Forelimb muscle (tissue), 1 donor: ENCODE measurements around the gene DSCAML1. TPM values are rescaled to one million over a fixed set of nuclear protein-coding genes. Genes with fewer than 3 reads are reported as not detected.

ENCODE experiments used
- DNase-seq: peaks from one replicate; pipeline ENCODE4 v3.0.0-alpha.2; 2013; ENCODE audit warnings: low read depth
- polyA plus RNA-seq: library from polyadenylated mRNA; unstranded; fragments of 120-200 nt; gene quantifications from one replicate; pipeline ENCODE4 v1.2.1, GENCODE V29; 2013; ENCODE audit not compliant: insufficient read length

Gene DSCAML1
- polyA plus RNA-seq, 1 donor, result 0.63 TPM

- DNase-seq, result no peak
These were observed 299.6 kb downstream of the DSCAML1 start for GRCh38 chr11:117497206-117497951.

GRCh38 chr11:117495357-117495756 lies 301.7 kb downstream of the DSCAML1 start:
- no peak for DNase-seq

GRCh38 chr11:117492578-117493251 lies 304.3 kb downstream of the DSCAML1 start:
- DNase-seq, result no peak

GRCh38 chr11:117490911-117491310 lies 306.1 kb downstream of the DSCAML1 start:
- no peak for DNase-seq

GRCh38 chr11:117489999-117490679 lies 306.9 kb downstream of the DSCAML1 start:
- no peak for DNase-seq

GRCh38 chr11:117488996-117489952 lies 307.7 kb downstream of the DSCAML1 start:
- no peak for DNase-seq

GRCh38 chr11:117486059-117486458 lies 311.0 kb downstream of the DSCAML1 start:
- DNase-seq, result no peak

- no peak for DNase-seq
These were observed 312.9 kb downstream of the DSCAML1 start for GRCh38 chr11:117484156-117484555.

- DNase-seq, result no peak
These were observed 313.6 kb downstream of the DSCAML1 start for GRCh38 chr11:117483372-117483771.

GRCh38 chr11:117482881-117483280 lies 314.1 kb downstream of the DSCAML1 start:
- no peak for DNase-seq

GRCh38 chr11:117481885-117482284 lies 315.1 kb downstream of the DSCAML1 start:
- DNase-seq, result no peak

- no peak for DNase-seq
These were observed 316.0 kb downstream of the DSCAML1 start for GRCh38 chr11:117481036-117481435.

GRCh38 chr11:117480221-117480620 lies 316.8 kb downstream of the DSCAML1 start:
- DNase-seq, result no peak

GRCh38 chr11:117479372-117479771 lies 317.6 kb downstream of the DSCAML1 start:
- DNase-seq, result no peak

- no peak for DNase-seq
These were observed 318.1 kb downstream of the DSCAML1 start for GRCh38 chr11:117478926-117479325.

- DNase-seq, result no peak
These were observed 318.7 kb downstream of the DSCAML1 start for GRCh38 chr11:117478126-117478860.

GRCh38 chr11:117477721-117478120 lies 319.3 kb downstream of the DSCAML1 start:
- DNase-seq, result no peak

- DNase-seq, result no peak
These were observed 320.4 kb downstream of the DSCAML1 start for GRCh38 chr11:117476531-117477142.

GRCh38 chr11:117475716-117476530 lies 321.1 kb downstream of the DSCAML1 start:
- DNase-seq, result no peak
